Measurements from ENCODE around the gene EHBP1.

Gene EHBP1

DNA sequence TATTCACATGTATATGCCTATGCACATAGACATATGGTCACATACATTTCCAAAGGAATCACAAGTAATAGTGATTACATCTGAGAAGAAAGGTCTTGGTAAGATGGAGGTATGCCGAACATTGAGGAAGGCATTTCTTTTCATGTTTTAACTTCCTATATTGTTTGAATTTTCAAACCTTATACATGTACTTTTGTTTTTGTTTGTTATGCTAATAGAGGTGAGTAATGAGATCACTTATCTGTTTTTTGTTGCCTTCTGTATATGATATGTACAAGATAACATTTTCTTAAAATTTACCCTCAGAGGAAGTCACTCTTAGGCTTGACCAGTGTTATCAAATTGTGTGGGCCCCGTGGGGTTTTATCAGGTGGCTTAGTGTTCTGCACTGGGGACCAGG, 178.6 kb downstream of the EHBP1 start:
- no peak for DNase-seq (ENCODE audit: low spot score)

DNA sequence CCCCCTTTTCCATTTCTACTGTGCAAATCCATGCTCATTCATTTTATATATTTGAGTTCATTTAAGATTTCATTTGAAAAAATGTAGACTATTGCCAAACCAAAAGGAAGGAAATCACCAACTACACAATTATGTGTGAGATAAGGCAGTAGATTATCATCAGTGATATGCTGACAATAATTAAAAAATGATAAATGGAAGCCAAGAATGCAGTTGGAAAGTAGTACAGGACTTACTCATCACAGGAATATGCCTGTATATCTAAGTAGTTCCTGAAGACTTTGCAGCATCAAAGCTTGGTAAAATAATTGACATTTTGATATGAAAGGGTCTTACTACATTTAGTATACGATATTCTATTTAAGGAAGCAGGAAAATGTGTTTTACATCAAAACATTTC, 179.0 kb downstream of the EHBP1 start:
- DNase-seq (ENCODE audit: low spot score) = no peak

DNA sequence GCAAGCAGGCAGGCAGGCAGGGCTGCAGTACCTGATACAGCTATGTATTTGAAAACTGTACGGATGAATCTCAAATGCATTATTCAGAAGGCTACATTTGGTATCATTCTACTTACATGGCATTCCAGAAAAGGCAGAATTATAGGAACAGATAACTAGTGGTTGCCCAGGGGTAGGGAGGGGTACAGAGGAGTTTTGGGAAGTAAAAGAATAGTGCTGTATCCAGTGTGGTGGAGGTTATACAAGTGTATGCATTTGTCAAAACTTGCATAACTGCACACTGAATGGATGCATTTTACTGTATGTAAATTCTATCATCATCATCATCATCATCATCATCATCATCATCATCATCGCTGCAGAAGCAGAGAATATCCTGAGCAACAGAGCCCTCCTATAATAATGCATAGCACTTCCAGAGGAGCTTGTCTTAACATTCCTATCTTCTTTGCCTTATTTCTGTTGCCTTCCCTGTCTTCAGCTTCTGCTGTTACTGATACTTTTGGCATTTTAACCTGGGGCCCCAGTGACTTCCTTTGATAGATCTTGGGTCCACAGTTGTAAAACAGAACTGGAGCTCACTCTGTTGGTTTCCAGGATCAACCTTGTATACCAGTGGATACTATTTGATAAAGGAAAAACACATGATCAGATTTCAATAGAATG, 189.6 kb downstream of the EHBP1 start:
- no peak for DNase-seq (ENCODE audit: low spot score)

DNA sequence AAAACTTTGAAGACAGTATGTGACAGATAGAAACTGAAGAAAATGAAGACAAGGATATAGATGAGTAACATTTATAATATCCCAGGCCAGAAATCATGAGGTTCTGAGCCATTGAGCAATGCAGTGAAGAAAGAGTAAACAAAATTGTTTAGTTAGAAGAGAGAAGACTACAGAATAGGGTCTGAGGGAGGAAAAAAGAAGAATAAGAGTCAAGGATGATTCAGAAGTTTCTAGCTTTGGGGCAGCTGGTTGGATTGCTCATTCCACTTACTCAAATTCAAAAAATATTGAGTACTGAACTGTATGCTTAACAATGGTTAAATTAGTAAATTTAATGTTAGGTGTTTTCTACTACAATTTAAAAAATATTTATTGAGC, 190.1 kb downstream of the EHBP1 start:
- DNase-seq (ENCODE audit: low spot score) = no peak

DNA sequence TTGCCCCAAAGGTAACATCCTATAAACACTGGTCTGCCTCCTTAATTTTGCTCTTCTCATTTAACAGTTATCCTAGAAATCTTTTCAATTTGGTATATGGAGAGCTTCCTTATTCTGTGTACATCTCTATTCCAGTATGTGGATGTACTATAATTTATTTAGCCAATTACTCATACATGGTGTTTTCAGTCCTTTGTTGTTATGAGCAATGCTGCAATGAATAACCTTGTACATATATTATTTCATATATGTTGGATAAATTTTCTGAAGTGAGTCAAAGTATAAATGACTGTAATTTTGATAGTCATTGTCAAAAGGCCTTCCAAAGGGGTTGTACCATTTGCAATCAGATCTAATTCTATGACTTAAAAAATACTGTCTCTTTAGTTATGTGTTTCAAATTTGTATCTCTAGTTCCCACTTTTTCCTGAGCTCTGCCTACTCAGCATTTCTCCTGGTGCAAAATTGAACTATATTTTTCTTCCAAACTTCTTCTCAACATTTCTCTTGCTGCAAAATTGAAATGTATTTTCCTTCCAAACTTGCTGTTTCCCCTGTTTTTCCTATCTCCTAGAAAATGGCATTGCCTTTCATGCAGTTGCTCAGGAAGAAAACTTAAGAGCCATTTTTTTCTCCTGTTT, 191.8 kb downstream of the EHBP1 start:
- no peak for DNase-seq (ENCODE audit: low spot score)

DNA sequence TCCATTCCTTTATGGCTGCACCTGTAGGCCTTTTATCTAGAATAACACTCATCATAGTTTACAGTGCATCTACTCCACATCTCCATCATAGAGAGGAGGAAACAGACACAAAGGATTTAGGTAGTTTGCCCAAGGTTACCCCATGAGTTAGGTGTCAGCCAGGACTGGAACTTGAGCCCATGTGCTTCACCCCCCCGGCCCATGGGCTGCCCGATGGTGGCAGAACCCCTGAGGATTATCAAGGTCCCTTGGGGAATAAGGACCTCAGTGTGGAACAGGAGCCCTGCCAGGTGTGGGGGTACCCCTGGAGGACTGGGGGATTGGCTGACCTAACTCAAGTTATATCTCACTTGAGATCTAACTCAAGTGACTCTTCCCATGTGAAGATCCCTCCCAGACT, 198.8 kb downstream of the EHBP1 start:
- no peak for DNase-seq (ENCODE audit: low spot score)

DNA sequence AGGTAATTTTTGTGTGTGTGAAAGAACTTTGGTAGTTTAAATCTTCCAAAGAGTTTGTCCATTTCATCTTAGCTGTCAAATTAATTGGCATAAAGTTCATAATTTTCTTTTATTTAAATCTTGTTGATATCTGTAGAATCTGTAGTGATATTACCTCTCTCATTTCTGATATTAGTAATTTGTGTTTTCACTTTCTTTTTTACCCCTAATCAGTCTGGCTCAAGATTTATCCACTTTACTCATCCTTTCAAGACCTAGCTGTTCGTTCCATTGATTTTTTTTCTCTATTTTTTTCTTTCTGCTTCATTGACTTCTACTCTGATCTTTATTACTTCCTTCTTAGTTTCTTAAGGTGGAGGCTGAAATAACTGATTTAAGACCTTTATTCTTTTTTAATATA, 202.6 kb downstream of the EHBP1 start:
- DNase-seq (ENCODE audit: low spot score) = no peak

DNA sequence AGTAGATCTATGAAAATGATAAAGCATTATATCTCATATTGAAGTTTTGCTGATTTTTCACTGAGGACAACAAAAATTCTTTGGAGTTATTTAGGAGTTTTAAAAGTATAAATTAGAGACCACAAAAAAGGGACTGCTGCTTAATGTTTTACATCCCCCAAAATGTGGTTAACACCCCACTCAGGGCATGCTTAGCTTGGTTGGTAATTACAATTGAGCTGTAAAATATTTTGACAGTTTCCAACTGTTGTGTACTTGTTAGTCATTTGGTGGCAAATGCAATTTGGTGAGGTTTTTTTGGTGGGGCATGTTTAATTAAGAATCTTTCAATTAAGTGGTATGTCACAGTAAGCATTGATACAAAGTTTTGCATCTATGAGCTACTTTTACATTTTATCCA, 207.8 kb downstream of the EHBP1 start:
- DNase-seq (ENCODE audit: low spot score) = no peak

DNA sequence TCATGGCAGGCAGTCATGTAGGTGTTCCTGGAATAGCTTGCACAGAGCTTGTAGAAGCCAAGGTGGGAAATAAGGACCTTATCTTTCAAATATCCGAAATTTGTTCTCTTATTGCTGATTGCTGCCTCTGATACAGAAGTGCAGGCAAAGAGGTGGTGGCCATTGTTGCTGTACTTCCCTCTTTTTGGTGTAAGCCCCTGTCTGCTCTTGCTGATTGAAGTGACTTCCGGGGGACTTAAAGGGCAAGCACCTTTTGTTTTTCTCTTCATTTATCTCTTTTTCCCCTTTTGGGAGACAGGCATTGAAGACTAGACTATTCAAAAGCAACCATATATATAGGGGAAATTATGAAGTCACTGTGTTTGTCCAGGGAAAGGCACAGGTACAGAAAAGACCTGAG, 213.5 kb downstream of the EHBP1 start:
- DNase-seq (ENCODE audit: low spot score) = no peak

DNA sequence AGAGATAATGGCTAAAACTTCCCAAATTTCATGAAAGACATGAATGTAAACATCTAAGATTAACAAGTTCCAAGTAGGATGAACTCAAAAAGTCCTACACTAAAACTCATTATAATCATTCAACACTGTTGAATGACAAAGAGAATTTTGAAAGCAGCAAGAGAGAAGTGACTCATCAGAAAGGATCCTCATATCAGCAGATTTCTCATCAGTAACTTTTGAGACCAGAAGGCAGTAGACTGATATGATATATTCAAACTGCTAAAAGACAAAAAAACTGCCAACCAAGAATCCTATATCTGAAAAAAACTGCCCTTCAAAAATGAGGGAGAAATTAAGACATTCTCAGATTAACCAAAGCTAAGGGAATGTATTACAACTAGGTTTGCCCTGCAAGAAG, 214.6 kb downstream of the EHBP1 start:
- DNase-seq (ENCODE audit: low spot score) = no peak

DNA sequence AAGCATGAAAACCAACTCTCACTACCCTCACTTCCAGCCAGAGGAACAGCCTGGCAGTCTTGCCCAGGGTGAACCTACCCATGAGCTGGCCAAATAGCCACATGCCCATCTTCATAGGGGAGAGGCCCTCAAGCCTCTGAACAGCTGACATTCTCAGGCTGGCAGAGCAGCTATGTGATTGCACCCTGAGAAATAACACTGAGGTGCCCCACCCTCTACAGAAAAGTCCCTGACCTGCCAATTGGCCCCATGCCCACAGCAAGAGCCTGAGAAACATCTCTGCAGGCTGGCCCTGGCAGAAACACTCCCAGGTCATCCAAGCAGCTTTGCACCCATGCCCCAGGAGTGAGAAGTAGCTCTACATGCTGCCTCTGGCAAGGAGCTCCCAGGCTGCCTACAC, 217.7 kb downstream of the EHBP1 start:
- DNase-seq (ENCODE audit: low spot score) = no peak

DNA sequence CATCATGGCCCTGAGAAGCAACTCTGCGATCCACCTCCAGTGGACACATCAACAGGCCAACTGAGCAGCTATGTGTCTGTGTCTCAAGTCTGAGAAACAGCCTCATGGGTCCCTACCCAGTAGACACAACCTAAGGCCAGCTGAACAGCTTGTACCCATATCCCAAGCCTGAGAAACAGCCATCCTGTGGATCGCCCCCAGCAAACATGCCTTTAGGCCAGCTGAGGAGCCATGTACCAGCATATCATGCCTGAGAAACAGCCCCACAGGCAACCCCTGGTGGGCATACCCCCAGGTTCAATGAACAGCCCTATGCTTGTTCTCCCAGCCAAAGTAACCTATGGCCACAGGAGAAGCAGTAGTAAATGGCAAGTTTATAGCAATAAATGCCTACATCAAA, 218.4 kb downstream of the EHBP1 start:
- DNase-seq (ENCODE audit: low spot score) = no peak

DNA sequence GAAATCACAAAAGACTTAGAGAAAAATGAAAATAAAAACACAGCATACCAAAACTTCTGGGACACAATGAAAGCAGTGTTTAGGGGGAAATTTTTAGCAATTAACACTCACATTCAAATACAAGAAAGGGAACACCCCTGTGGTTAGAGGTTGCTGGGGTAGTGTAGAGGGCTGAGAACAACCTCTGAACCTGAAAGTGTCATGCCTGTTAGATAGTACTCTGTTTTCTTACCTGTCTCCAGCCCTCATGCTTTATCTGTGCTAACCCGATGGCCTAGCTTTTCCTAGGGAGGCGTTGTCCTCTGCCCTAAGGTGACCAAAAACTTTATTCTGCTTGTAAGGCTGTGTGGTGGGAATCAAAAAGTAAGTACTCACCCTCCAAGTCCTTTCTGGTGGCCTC, 222.5 kb downstream of the EHBP1 start:
- DNase-seq (ENCODE audit: low spot score) = no peak

DNA sequence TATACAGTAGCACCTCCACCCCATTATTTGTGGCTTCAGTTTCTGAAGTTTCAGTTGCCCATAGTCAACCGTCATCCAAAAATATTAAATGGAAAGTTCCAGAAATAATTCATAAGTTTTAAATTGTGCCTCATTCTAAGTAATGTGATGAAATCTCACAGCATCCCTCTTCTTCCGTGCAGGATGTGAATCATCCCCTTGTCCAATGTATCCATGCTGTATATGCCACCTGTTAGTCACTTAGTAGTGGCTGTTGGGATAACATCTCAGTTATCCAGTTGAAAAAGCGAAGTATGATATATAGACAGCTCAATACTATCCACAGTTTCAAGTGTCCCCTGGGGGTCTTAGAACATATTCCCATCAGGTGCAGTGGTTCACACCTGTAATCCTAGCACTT, 226.0 kb downstream of the EHBP1 start:
- DNase-seq (ENCODE audit: low spot score) = no peak

DNA sequence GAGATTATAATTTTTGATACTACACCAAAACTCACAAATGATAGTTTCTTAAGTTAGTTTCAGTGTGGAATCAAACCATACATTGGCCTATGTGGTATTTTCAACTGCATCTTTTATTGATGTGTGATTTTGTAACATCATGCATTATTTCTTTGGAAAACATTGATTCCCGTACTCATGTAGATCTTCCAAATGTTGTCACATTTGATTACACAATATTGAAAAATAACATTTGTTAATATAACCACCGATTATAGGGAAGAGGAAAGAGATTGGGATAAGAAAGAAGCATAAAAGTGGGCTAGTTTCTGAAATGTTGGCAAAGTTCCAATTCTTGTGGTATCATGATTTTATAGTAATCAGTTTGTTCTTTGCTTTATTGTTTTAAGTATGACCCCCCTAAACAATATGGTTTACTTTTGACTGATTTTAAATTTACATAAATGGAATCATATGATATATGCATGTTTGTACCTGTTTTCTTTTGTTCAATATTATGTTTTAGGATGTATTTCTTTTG, 227.9 kb downstream of the EHBP1 start:
- no peak for DNase-seq (ENCODE audit: low spot score)

DNA sequence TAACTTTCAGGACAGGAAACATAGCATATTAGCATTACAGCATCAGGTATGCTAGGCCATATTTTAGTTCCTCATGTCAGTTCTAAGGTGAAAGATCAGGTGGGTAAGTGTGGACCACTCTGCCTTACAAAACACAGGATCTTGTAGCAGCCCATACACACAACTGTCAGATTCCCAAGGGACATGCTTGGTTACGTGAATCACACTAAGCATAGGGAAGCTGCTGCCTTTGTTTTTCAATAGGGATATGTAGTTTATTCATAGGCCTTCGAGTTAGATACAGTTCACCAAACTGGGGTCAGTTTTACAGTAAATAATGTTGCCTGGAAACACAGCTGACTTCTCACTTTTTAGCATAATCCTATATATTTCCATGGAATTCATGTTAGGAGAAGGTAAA, 229.0 kb downstream of the EHBP1 start:
- DNase-seq (ENCODE audit: low spot score) = no peak

DNA sequence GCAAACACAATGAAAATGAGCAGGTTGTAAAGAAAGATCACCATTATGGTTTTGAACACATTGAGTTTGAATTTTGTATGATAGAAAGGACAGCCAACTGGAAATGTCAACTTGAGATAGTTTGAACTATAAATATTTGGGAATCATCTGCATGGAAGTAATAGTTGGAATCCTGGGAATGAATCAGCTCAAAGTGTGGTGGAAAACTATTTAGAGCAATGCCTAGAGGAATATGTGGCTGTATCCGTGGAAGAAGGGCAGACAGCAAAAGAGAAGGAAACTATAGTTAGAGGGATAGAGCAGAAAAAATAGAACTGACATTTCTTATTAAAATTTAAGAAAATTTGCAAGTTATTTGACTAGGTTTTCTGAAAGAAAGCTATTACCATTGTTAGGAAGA, 232.6 kb downstream of the EHBP1 start:
- no peak for DNase-seq (ENCODE audit: low spot score)

DNA sequence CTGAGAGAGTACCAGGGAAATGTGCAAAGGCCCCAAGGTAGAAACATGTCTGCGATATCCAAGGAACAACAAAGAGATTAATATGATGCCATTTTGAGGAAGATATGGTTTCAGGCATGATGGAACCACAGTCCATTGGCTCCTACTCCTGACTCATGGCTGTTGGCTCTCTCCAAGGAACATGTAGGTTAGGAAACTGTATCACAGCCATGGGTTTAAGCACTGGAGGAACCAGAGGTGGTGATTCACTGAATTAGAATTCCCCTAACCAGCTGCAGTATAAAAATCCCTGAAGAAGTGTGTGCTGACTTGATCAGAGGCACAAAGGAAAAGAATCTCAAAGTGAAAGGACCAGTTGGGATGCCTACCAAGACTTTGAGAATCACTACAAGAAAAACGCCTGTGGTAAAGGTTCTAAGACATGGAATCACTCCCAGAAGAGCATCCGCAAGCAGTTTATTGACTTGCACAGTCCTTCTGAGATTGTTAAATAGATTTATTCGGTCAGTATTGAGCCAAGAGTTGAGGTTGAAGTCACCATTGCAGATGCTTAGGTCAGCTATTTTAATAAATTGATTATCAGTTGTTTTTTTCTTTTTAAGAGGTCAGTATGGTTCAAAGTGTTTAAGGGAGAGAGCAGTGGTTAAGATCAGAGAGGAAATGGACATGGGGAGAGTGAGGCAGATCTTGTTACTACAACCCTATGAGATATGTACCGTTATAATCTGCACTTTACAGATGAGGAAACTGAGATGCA, 234.4 kb downstream of the EHBP1 start:
- DNase-seq (ENCODE audit: low spot score) = no peak

DNA sequence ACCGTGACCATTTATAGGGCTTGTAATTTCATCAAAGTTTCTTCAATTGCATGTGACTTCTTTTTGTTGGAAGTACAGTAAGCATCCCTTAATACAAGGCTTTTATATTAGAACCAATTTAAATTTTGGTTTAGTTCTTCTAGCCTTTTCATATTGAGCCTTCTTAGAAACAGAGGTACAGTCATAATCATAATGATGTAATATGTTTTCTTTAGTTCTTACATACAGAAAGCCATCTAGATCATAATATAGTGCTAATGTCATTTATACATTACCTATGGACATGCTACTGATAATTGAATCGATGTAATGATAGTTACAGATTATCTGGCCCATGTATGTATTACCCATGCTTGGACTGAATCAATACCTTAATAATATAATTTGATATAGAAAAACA, 235.2 kb downstream of the EHBP1 start:
- DNase-seq (ENCODE audit: low spot score) = no peak

DNA sequence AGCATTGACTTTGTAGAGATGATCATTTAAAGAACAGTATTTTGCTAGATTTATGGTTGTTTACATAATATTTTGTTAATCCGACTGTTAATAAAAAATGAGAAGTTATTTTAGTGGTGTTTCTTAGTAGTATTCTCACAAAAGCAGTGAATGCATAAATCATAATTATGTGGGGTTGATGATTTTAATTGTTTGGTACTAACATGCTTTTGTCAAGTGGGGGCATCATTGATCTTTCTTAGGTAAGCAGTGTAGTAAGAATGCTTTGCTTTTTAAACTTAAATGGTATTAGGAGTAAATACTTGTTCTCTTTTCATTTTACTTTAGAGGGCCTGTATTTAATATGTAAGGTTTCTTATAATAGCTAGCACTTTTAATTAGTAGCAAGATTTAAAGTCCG, 235.9 kb downstream of the EHBP1 start:
- no peak for DNase-seq (ENCODE audit: low spot score)

DNA sequence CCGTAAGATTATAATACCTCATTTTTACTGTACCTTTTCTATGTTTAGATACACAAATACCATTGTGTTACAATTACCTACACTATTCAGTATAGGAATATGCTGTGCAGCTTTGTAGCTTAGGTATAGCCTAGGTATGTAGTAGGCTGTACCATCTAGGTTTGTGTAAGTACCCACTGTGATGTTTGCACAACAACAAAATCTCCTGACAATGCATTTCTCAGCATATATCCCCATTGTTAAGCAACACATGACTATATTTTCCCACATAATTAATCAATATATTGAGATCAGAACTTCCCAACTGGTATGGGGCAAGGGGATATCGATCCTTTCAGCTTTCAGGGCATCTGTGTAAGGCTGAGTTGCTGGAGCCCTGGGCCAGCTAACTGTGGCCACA, 238.8 kb downstream of the EHBP1 start:
- DNase-seq (ENCODE audit: low spot score) = no peak

DNA sequence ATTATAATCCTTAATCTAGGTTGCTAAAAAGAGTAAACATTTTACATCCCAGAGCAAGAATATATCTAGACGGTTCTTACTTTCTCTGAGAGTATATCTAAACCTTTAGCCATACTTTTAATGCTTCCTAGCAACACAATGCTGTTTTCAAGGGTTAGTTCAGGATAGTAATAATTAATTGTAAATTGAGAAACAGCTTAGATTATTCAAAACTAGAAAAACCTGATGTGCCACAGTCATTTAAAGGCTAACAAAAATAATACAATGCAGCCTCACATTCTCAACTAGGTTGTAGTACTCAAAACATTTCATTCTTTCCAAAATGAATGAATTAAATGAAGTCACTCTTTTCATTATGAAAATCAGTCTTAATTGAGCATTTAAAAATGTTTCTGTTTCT, 241.9 kb downstream of the EHBP1 start:
- DNase-seq (ENCODE audit: low spot score) = no peak

DNA sequence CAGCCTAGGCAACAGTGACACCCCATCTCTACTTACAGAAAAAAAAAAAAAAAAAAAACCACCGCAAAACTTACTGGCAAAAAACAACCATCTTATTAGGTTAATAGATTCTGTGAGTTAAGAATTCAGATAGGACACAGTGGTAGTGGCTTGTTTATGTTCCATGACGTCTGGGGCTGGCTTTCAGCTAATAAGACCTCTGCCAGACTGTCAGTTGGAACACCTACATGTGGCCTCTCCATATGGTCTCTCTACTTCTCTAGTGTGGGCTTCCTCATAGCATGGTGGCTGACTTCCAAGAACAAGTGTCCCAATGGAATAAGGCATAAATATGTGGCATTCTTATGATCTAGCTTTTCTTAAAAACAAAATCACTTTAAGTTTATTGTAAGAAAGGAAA, 251.1 kb downstream of the EHBP1 start:
- DNase-seq (ENCODE audit: low spot score) = no peak

Measured in SK-N-DZ (cell line).